K562 (cell line): ENCODE data around the gene MOB4. TPM values are rescaled to one million over a fixed set of nuclear protein-coding genes. Genes with fewer than 3 reads are reported as not detected.

Source experiments
- ATAC-seq: fragments of 200-7000 bp; cut with Tn5 transposase; 3 replicates; pipeline ENCODE4 v1.9.1; 2020; ENCODE audit warnings: moderate library complexity
- BruUV-seq: library from RNA; stranded (reverse); fragments of 400-500 nt; replicated peaks from 2 replicates; lab custom pipeline; 2021; lab: Mats Ljungman, UMichigan
- CTCF ChIA-PET: fragments of 300-600 bp; formaldehyde crosslinking; extraction: SDS; loops from one replicate; lab custom pipeline; 2021; ENCODE audit warnings: low intra/inter-chr PET ratio; lab: Yijun Ruan, JAX
- POLR2A ChIA-PET: fragments of 300-600, 350-650 bp; sonication (Branson Sonifier 250); formaldehyde crosslinking; extraction: SDS; loops from one replicate; lab custom pipeline; 2021; ENCODE audit warnings: antibody characterized with exemption, inconsistent platforms; lab: Yijun Ruan, JAX
- DNase-seq, 4 experiments: peaks; one replicate each; pipeline versions ENCODE4 v3.0.0 to v3.0.0-alpha.2; 2011 to 2018; ENCODE audit warnings: low spot score in 3 of 4, mixed read lengths in 3 of 4; ENCODE audit errors: extremely low read depth in 1 of 4
- FAIRE-seq: peaks from 2 replicates; lab custom pipeline; 2011; peaks lifted over from hg19 to GRCh38; lab: Jason Lieb, UNC
- H2AFZ ChIP-seq: 2 replicates; pipeline ENCODE4 v1.6.0; 2011; ENCODE audit warnings: low read depth, low read length, control low read depth, inconsistent platforms
- H3K27ac ChIP-seq: fragments of 200-600 bp; 3 replicates; pipeline ENCODE4 v1.8.0; 2011; ENCODE audit warnings: low read depth, mild to moderate bottlenecking, control low read depth, inconsistent platforms, low read length, moderate library complexity, mixed read lengths; ENCODE audit errors: extremely low read depth
- H3K27me3 ChIP-seq, 2 experiments: fragments of 300-600 bp in 1 of 2; 2 replicates in 1 of 2; 3 replicates in 1 of 2; pipeline versions ENCODE4 v1.6.0 to v1.8.0; 2011; ENCODE audit warnings: inconsistent platforms in 2 of 2, low read length in 2 of 2, mild to moderate bottlenecking in 1 of 2, mixed read lengths in 1 of 2, moderate library complexity in 1 of 2; ENCODE audit not compliant: control insufficient read depth in 2 of 2, insufficient read depth in 2 of 2
- H3K36me3 ChIP-seq: fragments of 300-600 bp; 3 replicates; pipeline ENCODE4 v1.8.0; 2011; ENCODE audit warnings: mild to moderate bottlenecking, low read length, inconsistent platforms; ENCODE audit not compliant: control insufficient read depth, insufficient read depth
- H3K4me1 ChIP-seq, 2 experiments: fragments of 200-600 bp in 1 of 2; replicated peaks in 1 of 2; 2 replicates in 1 of 2; 3 replicates in 1 of 2; pipeline versions ENCODE4 v1.5.1 to v1.8.0; 2011; ENCODE audit warnings: inconsistent platforms in 2 of 2, low read length in 2 of 2, mild to moderate bottlenecking in 1 of 2, mixed read lengths in 1 of 2, moderate library complexity in 1 of 2; ENCODE audit not compliant: control insufficient read depth in 2 of 2, insufficient read depth in 2 of 2
- H3K4me2 ChIP-seq: 2 replicates; pipeline ENCODE4 v1.6.1; 2011; ENCODE audit warnings: low read length, control low read depth, inconsistent platforms, mixed read lengths; ENCODE audit not compliant: insufficient read depth
- H3K4me3 ChIP-seq: fragments of 200-600 bp; sonication (generic), shearing (Covaris generic); 2 replicates; pipeline ENCODE4 v1.5.1; 2016; ENCODE audit warnings: control low read depth, inconsistent platforms
- H3K79me2 ChIP-seq: fragments of 200-600 bp; 3 replicates; pipeline ENCODE4 v1.8.0; 2011; ENCODE audit warnings: low read length, inconsistent platforms; ENCODE audit not compliant: control insufficient read depth, insufficient read depth
- H3K9ac ChIP-seq, 2 experiments: 2 replicates each; pipeline versions ENCODE4 v1.6.0 to v1.6.1; 2011; ENCODE audit warnings: low read depth in 2 of 2, low read length in 2 of 2, control low read depth in 1 of 2, inconsistent platforms in 1 of 2, mild to moderate bottlenecking in 1 of 2, mixed read lengths in 1 of 2; ENCODE audit not compliant: insufficient read depth in 1 of 2
- H3K9me1 ChIP-seq: one replicate; pipeline ENCODE4 v1.6.0; 2011; ENCODE audit warnings: inconsistent platforms, mild to moderate bottlenecking, low read length, moderate library complexity; ENCODE audit not compliant: control insufficient read depth, insufficient read depth
- H3K9me3 ChIP-seq: replicated peaks from 2 replicates; pipeline ENCODE4 v1.5.1; 2011; ENCODE audit warnings: low read depth, low read length, inconsistent platforms; ENCODE audit not compliant: control insufficient read depth, insufficient read depth
- H4K20me1 ChIP-seq: replicated peaks from 2 replicates; pipeline ENCODE4 v1.6.1; 2011; ENCODE audit warnings: low read length, inconsistent platforms, mixed read lengths; ENCODE audit not compliant: control insufficient read depth, insufficient read depth
- CHD1 ChIP-seq: fragments of 200-600 bp; sonication (generic); IDR thresholded peaks from one replicate; pipeline ENCODE4 v1.6.1; 2012; ENCODE audit warnings: mild to moderate bottlenecking, moderate library complexity, low read length, inconsistent platforms
- ZBTB49 ChIP-seq: sonication (generic); formaldehyde crosslinking; IDR thresholded peaks from 2 replicates; pipeline ENCODE4 v1.8.0; 2022; ENCODE audit warnings: missing genetic modification reagents, mild to moderate bottlenecking, borderline replicate concordance
- WGBS: fragments of 100-300 bp; shearing (Covaris generic); methylation state at CpG from one replicate; pipeline ENCODE4 v1.1.6; 2016; ENCODE audit warnings: low coverage, mixed read lengths; ENCODE audit not compliant: insufficient coverage; ENCODE audit errors: missing lambda C conversion rate; 5-methylcytosine and 5-hydroxymethylcytosine counted together
- in situ Hi-C: fragments of 300-500 bp; cut with MboI; formaldehyde crosslinking; loops from 4 replicates; pipeline ENCODE4 v1.15.0; 2018; ENCODE audit warnings: inconsistent platforms, mixed read lengths
- intact Hi-C: fragments of 100-400 bp; cut with micrococcal nuclease; formaldehyde crosslinking; loops from 2 replicates; pipeline ENCODE4 v1.14.2; 2022
- polyA plus RNA-seq, 8 experiments: library from polyadenylated mRNA; depleted of rRNA in 4 of 8; stranded (reverse) in 5 of 8; unstranded in 3 of 8; fragments of >200 nt; fragmentation: Nextera tagmentation in 2 of 8; fragmentation: Illumina TruSeq in 1 of 8; extraction: Ambion mirVana in 2 of 8; extraction: Trizol in 1 of 8; gene quantifications; 2 replicates each; pipeline versions ENCODE4 v1.2.1 to v1.2.3, GENCODE V29; 2011 to 2014; ENCODE audit warnings: inconsistent platforms in 1 of 8, missing spikeins in 1 of 8
- total RNA-seq, 7 experiments: library from RNA; depleted of rRNA in 6 of 7; stranded (reverse); fragments of >200 nt in 6 of 7; fragmentation: Illumina TruSeq in 2 of 7; extraction: Trizol in 2 of 7; gene quantifications; 2 replicates each; pipeline versions ENCODE4 v1.2.1 to v1.2.3, GENCODE V29; 2011 to 2021; ENCODE audit warnings: low replicate concordance in 1 of 7
- TF ChIP-seq, protein P1 (sequence below), 2 experiments: fragments of 450-650 bp in 1 of 2; sonication (generic) in 1 of 2; formaldehyde crosslinking in 1 of 2; IDR thresholded peaks in 1 of 2; conservative IDR thresholded peaks in 1 of 2; 2 replicates each; pipeline versions ENCODE4 v1.6.1 to v1.8.1; 2016 to 2023; ENCODE audit warnings: mild to moderate bottlenecking in 2 of 2, moderate library complexity in 2 of 2, inconsistent platforms in 1 of 2, missing genetic modification reagents in 1 of 2

MOB4 gene
- total and polyA plus RNA-seq, 9 of the 15 experiments (the other 6 are each of a cell fraction or from before 2014, with no cell fraction given) = 13.5 to 30.8 (median 22.2) TPM

- intact Hi-C loops = loop anchor here (1.0 to 5.0 kb wide), 3 partner anchors 45 to 209 kb away; partner anchors contain the start of genes COQ10B and MARS2
These were observed 17.5 kb upstream of the MOB4 start for GRCh38 chr2:197498235-197498936.

More at GRCh38 chr2:197498235-197498936, 17.5 kb upstream of the MOB4 start:
- H3K27me3 ChIP-seq = no peaks in the 10 kb centered on the region
- H3K36me3 ChIP-seq = peaks cover 78% of the 10 kb centered on the region
- peak overlapping the region; percentile 95; the same call in 2 of the 3 replicates for H3K27ac ChIP-seq
- peak overlapping the region; percentile 98 to 99 for H3K9ac ChIP-seq
- H3K9me1 ChIP-seq = no peaks in the 10 kb centered on the region
- FAIRE-seq = no peak
- in situ Hi-C loops = no loop called here
- peak overlapping the region; percentile 95 for H3K4me2 ChIP-seq
- no peaks in the 10 kb centered on the region for H3K9me3 ChIP-seq
- H2AFZ ChIP-seq = no peak overlapping the region
- TF ChIP-seq, protein P1, sequence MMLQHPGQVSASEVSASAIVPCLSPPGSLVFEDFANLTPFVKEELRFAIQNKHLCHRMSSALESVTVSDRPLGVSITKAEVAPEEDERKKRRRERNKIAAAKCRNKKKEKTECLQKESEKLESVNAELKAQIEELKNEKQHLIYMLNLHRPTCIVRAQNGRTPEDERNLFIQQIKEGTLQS (IDR thresholded peaks at IDR 0.05) = peak; percentile 19; the same call in 1 of the 2 replicates
- TF ChIP-seq, protein P1 (CRISPR knock-in tag; conservative IDR thresholded peaks at IDR 0.05) = no peak
- TF ChIP-seq ZBTB49 (CRISPR knock-in tag) (no peak), CHD1 (peak; percentile 70)
- no peak for DNase-seq
- H3K4me1 ChIP-seq = peaks cover 10 to 17% of the 10 kb centered on the region in 2 experiments; a peak in 4 of 5 replicates
- ChIA-PET CTCF (no interaction called here), POLR2A (interaction anchor here (0.8 to 6.5 kb wide), 5 partner anchors 7 to 45 kb away, joined by 3 to 34 read pairs (median 7); partner anchors contain the start of genes COQ10B and MOB4)
- no peak for ATAC-seq
- peak overlapping the region; percentile 74 for H3K4me3 ChIP-seq
- H4K20me1 ChIP-seq = peaks cover 14% of the 10 kb centered on the region
- 0% methylated on average over 14 of the region's 14 CpGs for WGBS
- TSS peak; percentile 39 for BruUV-seq
- H3K79me2 ChIP-seq = peaks cover 96% of the 10 kb centered on the region
